GM10266 (cell line): ENCODE measurements around the gene PDCD11.
A peak's percentile ranks its signal among the peaks of the same experiment; 100 is the strongest.

Experiments
- DNase-seq: peaks from one replicate; pipeline ENCODE4 v3.0.0; 2012; ENCODE audit errors: extremely low spot score
- TF ChIP-seq, protein P1 (sequence below): IDR thresholded peaks from 2 replicates; pipeline ENCODE4 v1.5.1; 2012; ENCODE audit warnings: mild to moderate bottlenecking, low read depth; ENCODE audit not compliant: control insufficient read depth, insufficient read depth; ENCODE audit errors: missing control alignments

The PDCD11 gene

GRCh38 chr10:103466734-103467133 lies 70.3 kb downstream of the PDCD11 start:
- no peak for DNase-seq
- TF ChIP-seq, protein P1, sequence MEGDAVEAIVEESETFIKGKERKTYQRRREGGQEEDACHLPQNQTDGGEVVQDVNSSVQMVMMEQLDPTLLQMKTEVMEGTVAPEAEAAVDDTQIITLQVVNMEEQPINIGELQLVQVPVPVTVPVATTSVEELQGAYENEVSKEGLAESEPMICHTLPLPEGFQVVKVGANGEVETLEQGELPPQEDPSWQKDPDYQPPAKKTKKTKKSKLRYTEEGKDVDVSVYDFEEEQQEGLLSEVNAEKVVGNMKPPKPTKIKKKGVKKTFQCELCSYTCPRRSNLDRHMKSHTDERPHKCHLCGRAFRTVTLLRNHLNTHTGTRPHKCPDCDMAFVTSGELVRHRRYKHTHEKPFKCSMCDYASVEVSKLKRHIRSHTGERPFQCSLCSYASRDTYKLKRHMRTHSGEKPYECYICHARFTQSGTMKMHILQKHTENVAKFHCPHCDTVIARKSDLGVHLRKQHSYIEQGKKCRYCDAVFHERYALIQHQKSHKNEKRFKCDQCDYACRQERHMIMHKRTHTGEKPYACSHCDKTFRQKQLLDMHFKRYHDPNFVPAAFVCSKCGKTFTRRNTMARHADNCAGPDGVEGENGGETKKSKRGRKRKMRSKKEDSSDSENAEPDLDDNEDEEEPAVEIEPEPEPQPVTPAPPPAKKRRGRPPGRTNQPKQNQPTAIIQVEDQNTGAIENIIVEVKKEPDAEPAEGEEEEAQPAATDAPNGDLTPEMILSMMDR, result no peak

DNA sequence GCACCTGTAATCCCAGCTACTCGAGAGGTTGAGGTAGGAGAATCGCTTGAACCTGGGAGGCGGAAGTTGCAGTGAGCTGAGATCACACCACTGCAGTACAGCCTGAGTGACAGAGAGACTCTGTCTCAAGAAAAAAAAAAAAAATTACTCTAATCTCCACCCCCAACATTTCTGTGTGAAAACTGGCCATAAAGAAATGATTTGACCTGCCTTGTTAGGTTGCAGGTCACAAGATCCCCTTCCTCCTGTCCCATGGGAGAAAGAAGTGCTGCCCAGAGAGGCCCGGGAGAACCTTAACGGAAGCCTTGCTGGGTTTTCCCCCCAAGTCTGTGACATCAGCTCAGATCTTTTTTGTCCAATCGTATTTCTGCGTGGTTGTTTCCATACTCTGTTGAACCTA lies 71.0 kb downstream of the PDCD11 start:
- peak; percentile 86 for DNase-seq
- TF ChIP-seq, protein P1, result no peak

DNA sequence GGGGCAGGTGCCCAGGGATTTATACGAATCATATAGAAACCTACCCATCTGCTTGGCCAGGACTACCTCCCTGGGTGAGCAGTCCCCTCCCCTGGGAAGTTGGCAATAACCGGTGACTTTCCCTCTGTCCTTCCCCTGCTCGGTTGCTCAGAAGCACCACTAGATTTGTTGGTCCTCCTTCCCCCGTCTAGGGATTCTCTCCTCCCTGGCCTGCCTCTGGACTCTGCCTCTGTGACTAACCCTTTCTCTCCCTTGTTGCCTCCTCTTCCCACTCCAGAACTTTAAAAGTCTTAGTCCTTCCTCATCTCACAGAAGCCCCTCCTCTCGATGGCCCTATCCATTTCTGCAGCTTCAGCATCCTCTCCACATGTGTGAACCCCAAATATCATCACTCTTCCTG lies 72.8 kb downstream of the PDCD11 start:
- no peak for DNase-seq
- TF ChIP-seq, protein P1, result no peak

DNA sequence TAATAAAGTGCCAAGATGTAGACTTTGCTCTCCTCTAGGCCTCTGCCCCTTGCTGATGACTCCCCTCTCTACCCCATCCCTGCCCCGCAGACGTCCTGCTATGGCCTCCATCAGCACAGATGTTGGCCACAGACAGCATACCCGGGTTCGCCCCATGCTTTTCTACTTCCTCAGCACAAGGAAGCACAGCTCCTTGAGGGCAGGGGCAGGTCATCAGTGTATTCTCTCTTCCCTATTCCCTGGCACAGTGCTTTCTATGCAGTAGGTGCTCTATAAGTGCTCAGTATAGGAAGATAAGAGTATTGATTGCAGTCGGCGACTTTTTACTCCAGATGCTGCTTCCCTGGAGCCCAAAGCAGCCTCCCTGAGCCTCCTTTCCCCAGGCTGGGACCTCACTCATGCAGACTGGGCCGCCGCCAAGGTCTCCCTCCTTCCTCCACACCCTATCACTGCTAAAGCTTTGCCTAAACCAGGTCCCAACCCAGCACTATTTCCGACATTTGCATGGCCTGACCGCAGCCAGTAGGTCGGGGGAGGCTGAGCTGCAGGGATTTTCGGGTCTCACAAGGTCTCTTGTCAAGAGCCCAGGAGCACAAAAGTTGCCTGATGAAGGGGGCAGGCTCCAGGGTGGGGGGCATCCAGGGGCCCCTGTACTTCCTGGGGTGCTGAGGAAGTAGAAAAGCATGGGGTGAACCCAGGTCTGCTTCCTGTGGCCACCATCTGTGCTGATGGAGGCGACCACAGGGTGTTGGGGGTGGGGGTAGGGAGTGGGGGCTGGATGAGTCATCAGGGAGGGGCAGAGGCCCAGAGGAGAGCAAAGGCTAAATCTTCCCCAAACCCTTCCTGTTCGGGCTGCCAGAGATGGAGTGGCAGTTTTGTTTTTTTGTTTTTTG lies 74.6 kb downstream of the PDCD11 start:
- peak; percentile 91 for DNase-seq
- TF ChIP-seq, protein P1, result no peak

DNA sequence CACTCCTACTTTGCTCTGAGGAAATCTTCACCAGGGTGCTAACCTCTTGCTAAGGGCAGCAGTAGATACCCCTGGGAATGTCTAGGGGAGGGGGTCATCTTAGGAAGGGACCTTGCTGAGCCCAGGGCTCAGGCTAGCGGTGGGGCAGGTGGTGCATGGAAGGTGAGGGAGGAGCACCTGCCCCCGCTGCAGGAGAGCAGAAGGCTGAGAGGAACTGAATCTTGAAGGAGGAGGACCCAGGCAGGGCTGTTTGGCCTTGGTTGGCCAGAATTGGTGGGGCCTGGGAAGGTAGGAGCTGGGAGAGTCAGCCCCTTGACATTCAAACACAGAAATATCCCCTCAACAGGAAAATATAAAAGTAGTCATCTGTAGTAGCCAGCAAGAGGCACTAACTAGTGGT lies 75.6 kb downstream of the PDCD11 start:
- TF ChIP-seq, protein P1, result no peak
- DNase-seq, result peak; percentile 69

DNA sequence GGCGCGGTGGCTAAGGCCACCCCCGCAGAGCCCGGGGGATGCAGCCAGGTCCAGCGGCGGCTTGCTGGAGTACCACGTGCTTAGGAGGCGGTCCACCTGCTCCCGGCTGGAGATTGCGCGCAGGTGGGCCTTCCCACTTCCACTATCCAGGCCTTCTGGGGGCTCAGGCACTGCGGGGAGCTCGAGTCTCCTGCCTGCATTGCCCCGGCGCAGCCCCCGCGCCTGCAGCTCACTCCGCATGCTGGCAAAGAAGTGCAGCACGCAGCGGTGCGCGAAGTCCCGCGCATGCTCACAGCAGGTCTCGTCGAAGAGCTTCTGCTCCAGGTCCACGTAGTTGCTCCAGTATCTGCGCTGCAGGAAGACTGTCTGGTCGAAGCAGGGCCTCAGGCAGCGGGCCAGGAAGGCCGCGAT lies 76.8 kb downstream of the PDCD11 start:
- no peak for DNase-seq
- TF ChIP-seq, protein P1, result no peak

- DNase-seq, result no peak
- TF ChIP-seq, protein P1, result no peak
These were observed 77.7 kb downstream of the PDCD11 start for GRCh38 chr10:103474077-103474476.
